ENCODE measurements around the gene NTMT2.

DNA sequence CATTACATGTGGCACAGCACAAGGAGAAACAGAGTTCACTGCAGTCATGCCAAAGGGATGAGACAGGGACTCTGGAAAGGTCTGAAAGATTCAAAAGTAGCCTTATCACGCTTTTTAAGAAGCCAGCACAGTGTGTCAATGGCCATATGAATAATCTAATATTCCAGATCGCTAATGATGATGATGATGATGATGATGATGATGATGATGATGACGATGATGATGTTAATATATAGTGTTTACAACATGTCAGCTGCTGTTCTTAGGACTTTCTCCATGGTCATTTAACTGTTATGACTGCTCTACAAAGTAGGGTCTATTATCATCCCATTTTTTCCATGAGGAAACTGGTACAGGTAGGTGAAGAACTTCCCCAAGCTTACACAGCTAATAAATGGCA, 64.4 kb downstream of the NTMT2 start:
- TF ChIP-seq, protein P1, sequence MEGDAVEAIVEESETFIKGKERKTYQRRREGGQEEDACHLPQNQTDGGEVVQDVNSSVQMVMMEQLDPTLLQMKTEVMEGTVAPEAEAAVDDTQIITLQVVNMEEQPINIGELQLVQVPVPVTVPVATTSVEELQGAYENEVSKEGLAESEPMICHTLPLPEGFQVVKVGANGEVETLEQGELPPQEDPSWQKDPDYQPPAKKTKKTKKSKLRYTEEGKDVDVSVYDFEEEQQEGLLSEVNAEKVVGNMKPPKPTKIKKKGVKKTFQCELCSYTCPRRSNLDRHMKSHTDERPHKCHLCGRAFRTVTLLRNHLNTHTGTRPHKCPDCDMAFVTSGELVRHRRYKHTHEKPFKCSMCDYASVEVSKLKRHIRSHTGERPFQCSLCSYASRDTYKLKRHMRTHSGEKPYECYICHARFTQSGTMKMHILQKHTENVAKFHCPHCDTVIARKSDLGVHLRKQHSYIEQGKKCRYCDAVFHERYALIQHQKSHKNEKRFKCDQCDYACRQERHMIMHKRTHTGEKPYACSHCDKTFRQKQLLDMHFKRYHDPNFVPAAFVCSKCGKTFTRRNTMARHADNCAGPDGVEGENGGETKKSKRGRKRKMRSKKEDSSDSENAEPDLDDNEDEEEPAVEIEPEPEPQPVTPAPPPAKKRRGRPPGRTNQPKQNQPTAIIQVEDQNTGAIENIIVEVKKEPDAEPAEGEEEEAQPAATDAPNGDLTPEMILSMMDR (IDR thresholded peaks at IDR 0.05; ENCODE audit: poor library complexity, severe bottlenecking): no peak
- no peak for TF ChIP-seq RAD21 (conservative IDR thresholded peaks at IDR 0.05)
- no peak for TF ChIP-seq MXI1 (conservative IDR thresholded peaks at IDR 0.05; ENCODE audit: poor library complexity, severe bottlenecking)
- no peak for TF ChIP-seq EZH2 (IDR thresholded peaks at IDR 0.05; ENCODE audit: borderline replicate concordance, insufficient read depth, low read length, poor library complexity, severe bottlenecking)
- no peak for TF ChIP-seq SMC3 (conservative IDR thresholded peaks at IDR 0.05; ENCODE audit: poor library complexity)
- no peak for TF ChIP-seq POLR2AphosphoS5 (IDR thresholded peaks at IDR 0.05)
- TF ChIP-seq, protein P2, sequence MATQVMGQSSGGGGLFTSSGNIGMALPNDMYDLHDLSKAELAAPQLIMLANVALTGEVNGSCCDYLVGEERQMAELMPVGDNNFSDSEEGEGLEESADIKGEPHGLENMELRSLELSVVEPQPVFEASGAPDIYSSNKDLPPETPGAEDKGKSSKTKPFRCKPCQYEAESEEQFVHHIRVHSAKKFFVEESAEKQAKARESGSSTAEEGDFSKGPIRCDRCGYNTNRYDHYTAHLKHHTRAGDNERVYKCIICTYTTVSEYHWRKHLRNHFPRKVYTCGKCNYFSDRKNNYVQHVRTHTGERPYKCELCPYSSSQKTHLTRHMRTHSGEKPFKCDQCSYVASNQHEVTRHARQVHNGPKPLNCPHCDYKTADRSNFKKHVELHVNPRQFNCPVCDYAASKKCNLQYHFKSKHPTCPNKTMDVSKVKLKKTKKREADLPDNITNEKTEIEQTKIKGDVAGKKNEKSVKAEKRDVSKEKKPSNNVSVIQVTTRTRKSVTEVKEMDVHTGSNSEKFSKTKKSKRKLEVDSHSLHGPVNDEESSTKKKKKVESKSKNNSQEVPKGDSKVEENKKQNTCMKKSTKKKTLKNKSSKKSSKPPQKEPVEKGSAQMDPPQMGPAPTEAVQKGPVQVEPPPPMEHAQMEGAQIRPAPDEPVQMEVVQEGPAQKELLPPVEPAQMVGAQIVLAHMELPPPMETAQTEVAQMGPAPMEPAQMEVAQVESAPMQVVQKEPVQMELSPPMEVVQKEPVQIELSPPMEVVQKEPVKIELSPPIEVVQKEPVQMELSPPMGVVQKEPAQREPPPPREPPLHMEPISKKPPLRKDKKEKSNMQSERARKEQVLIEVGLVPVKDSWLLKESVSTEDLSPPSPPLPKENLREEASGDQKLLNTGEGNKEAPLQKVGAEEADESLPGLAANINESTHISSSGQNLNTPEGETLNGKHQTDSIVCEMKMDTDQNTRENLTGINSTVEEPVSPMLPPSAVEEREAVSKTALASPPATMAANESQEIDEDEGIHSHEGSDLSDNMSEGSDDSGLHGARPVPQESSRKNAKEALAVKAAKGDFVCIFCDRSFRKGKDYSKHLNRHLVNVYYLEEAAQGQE (IDR thresholded peaks at IDR 0.05; ENCODE audit: borderline replicate concordance): no peak
- TF ChIP-seq EP300 (conservative IDR thresholded peaks at IDR 0.05; ENCODE audit: poor library complexity, severe bottlenecking): no peak
